ENCODE results near the gene TMEM232.
"Not testable (repeated sequence)": the region's sequence is repeated elsewhere in the genome, so short reads cannot be mapped to it uniquely, and the experiment has no call there.

The TMEM232 gene

DNA sequence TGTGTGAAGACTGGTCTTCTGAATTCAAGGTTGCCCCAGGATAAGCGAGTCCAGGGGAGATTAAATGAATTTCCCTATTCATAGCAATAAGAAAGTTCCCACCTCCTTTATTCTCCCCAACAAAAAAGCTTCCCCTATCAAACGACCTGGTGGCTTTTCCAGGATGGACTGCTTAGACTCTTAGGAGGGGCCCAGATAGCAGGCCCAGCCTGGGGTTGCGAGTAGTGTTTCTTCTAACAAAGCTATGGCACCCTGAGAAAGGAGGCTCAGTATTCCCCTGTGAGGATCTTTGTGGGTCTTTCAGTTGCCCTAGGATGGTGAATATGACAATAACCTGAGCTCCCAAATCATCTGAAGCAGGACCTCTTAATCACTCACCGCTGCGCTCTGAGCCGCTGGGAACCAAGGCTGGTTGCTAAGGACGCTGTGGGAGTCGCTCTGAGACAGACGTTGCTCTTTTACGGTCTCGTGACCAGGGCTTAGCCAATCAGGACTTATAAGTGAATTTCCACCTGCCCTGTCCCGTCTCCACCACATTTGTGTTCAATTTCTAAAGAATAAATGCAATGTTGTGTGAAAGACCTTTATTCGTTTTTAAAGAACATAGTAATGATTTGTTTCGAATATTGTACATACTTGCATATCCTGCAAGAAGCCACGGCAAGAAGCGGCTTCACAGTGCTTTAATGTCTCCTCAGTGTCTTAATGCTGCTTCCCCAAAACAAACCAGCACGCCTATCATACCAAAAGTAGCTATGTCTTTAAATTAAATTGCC is at the start of gene TMEM232:
TMEM232 (minus strand) TSS at position 423 of the 776 bp plus-strand sequence. CDS start 59,319 bp downstream, outside the sequence.
- FAIRE-seq: peak; percentile 72
- DNase-seq (ENCODE audit: extremely low spot score, insufficient read length, low read depth): peak; percentile 26

DNA sequence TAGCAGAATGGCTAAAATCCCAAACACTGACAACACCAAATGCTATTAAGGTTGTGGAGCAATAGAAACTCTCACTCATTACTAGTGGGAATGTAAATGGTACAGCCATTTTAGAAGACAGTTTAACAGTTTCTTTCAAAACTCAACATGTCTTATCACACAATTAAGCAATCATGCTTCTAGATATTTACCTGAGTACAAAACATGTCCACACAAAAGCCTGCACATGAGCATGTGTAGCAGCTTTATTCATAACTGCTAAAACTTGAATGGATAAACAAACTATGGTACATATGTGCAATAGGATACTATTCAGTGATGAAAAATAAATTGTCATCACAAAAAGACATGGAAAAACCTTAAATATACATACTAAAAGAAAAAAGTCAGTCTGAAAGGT is 43.8 kb upstream of the TMEM232 start:
- FAIRE-seq: peak; percentile 21

DNA sequence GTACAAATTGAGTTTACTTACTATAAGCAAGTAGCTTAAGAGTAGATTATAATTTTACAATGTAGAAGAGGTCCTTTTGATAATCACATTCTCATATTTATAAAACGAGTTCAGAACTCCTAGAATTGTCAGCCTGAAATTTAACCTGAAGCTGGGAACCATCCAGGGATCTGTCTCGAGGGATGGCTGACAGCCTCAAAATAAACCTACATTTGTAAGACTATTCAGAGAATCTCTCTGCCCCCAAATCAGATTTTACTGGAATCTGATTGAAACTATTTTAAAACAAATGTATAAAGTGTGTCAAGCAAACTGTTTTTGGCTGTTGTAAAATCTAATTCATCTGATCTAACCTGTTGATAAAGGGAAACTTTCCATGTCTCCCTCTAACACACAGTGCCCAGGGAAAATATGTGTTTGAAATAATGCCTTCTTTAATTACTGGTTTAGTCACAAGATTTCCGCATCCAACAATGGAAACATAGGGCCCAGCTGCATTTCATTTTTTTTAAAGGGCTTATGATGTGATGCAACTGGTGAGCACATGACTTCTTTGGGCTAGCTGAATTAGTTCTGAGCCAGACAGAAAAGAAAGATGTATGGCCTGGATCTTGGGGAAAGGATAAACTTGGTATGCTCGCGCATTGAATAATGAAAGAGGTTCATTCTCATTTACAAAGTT is 42.7 kb upstream of the TMEM232 start:
- no peak for FAIRE-seq
- no peak for DNase-seq (ENCODE audit: extremely low spot score, insufficient read length, low read depth)

More for the DNA sequence above, 43.8 kb upstream of the TMEM232 start:
- DNase-seq (ENCODE audit: extremely low spot score, insufficient read length, low read depth): no peak

DNA sequence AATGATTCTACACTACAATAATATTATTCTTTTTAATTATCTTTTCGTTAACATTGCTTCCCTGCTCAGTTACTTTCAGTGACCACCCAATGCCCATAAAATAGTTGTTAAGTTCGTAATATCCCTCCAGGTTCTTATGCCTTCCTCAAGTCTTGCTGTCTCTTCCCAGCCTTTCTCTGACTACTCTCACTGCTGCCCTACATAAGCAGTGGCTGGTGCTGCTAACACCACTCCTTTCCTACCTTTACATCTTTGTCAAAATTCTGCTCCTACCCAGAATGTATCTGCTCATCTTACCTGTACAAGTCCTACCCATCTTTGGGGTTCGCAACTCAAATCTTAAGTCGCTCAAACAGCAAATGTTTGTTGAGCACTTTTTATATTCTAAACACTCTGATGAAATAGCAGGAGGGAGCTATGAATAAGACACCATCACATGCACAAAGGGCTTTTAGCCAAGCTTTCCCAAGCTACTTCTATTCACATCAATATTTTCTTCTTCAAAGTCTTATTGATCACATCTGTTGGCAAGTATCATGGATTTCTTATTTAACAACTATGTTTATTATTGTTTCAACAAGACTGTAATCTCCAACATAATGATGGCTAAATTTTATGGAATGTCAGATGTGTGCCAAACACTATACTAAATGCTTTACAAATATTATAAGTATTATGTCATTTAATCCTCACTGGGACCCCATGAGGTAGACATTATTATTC is 41.8 kb upstream of the TMEM232 start:
- DNase-seq (ENCODE audit: extremely low spot score, insufficient read length, low read depth): no peak

DNA sequence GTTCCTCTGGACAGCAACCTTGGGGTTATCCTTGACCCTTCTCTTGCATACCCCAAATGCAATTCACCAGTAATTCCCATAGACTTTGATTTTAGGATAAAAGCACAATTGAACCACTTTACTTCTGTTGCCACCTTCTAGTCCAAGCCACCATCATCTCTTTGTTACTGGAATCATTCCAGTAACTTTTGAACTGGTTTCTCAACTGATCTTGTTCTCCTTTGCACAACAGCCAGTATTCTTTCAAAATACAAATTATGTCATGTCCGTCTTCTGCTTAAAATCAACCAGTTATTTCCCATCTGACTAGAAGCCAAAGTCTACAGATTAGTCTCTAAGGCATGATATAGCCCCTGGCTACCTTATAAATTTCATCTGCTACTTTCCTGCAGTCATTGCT is 33.7 kb upstream of the TMEM232 start:
- FAIRE-seq: no peak
- no peak for DNase-seq (ENCODE audit: extremely low spot score, insufficient read length, low read depth)

More for the DNA sequence above, 41.8 kb upstream of the TMEM232 start:
- FAIRE-seq: no peak

DNA sequence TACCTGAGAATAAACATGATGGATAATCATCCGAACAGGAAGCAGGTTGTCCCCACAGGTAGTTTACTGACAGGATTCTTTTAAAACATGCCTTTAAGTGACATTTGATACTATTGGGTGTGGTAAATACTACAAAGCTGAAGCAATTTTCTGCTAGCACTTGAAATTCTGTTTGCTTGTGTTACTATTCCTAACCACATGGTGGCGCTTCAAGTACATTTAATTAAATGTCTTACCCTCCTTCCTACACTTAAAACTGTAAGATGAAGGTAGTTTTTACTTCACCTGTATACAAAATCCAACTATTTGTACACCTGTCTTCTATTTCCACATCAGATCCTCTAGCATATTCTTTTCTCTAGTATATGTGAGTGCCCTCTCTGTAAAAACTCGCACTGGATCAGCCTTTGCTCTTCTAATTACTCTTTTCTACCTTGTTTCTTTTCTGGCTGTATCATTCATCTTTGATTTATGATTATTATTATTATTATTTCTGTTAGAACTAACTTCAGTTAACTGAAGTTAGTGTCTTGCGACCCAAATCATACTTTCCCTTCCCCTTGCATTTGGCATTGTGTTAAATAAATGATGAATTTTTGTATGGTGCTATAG is 30.8 kb upstream of the TMEM232 start:
- peak; percentile 68 for FAIRE-seq
- DNase-seq (ENCODE audit: extremely low spot score, insufficient read length, low read depth): no peak

DNA sequence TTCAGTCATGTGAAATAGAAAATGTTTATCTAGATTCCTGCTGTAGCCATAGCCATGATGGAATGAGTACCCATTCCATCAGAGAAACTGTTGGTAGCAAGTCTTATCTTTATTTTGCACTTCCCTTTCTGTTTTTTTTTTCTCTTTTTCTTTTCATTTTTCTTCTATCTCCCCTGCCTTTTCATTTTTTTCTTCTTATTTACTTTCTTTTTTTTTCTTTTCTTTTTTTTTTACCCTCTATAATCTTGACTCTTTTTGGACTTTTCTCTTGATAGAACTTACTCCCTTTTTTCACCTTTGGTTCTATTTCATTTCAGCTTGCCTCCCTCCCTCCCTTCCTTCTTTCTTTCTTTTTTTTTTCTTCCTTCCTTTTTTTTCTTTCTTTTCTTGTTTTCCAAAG is 27.7 kb upstream of the TMEM232 start:
- DNase-seq (ENCODE audit: extremely low spot score, insufficient read length, low read depth): no peak
- FAIRE-seq: no peak

DNA sequence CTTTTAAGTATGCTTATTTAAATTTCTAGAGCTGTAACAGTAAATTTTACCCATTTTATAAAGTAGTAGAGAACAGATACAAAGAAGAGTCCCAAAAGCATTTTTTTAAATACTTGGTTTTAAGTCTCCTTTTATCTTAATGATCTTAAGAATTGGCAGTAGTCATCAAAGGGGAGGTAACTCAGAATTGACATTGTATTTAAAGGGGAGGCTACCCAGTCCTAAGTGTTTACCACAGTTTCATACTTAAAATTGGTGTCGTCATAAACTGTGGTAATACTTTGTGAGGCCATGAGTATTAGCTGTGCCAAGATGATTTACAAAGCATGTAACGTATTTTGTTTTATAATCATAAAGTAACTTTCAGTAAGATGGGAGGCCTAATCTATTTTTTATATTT is 27.1 kb upstream of the TMEM232 start:
- DNase-seq (ENCODE audit: extremely low spot score, insufficient read length, low read depth): no peak
- FAIRE-seq: no peak

DNA sequence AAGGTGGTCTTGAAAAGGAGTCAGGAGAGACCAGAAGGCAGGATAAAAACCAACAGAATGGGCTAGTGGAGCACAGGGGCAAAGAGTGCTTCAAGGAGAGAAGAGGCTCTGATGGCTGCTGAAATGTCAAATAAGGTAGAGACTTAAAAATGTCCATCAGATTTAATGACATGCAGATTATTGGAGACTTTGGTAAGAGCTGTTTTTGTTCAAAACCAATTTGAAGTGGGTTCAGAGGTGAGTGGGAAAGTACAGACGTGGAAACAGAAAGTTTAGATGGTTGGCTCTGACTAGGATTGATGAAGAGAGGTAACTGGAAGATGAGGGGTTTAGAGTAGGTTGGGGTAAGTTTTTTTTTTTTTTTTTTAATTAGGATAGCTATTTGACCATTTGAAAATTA is 26.5 kb upstream of the TMEM232 start:
- FAIRE-seq: peak; percentile 63

DNA sequence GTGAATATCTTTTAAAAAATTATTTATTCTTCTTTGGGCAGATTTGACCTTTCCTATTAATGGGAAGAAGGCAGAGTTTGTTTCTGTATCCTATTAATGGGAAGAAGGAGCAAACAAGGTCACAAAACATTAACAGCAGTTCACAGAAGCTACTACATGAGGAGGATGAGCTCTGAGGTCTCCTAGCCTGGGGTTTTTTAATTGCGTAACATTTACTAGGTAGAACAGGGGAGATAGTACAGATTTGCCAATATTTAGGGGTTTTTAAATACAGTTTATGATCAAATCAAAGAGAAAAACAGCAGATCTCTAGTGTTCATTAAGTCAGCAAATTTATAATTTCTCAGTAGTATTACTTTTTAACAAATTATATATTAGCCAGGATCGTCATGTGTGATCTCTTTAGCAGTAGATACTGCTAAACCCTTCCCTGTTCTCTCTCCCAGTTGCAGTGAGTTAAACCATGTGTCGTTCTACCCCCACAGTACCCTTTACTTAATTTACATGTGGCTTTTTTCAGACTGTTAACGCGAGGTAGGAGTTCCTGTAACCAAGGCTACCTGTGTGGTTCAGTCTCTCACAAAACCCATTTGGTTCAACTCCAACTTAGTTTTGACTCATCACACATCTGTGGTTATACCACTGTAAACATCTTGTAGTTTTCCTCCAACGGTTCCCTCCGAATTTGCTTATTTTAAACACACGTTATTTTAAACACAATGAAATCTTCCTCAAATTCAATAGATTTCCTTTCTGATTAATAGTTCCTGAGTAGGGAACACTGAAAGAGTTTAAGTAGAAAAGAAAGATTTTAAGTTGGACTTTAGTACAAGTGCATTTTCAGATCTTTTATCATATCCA is 25.7 kb upstream of the TMEM232 start:
- peak; percentile 95 for FAIRE-seq
- DNase-seq (ENCODE audit: extremely low spot score, insufficient read length, low read depth): peak; percentile 45

More for the DNA sequence above, 26.5 kb upstream of the TMEM232 start:
- no peak for DNase-seq (ENCODE audit: extremely low spot score, insufficient read length, low read depth)

DNA sequence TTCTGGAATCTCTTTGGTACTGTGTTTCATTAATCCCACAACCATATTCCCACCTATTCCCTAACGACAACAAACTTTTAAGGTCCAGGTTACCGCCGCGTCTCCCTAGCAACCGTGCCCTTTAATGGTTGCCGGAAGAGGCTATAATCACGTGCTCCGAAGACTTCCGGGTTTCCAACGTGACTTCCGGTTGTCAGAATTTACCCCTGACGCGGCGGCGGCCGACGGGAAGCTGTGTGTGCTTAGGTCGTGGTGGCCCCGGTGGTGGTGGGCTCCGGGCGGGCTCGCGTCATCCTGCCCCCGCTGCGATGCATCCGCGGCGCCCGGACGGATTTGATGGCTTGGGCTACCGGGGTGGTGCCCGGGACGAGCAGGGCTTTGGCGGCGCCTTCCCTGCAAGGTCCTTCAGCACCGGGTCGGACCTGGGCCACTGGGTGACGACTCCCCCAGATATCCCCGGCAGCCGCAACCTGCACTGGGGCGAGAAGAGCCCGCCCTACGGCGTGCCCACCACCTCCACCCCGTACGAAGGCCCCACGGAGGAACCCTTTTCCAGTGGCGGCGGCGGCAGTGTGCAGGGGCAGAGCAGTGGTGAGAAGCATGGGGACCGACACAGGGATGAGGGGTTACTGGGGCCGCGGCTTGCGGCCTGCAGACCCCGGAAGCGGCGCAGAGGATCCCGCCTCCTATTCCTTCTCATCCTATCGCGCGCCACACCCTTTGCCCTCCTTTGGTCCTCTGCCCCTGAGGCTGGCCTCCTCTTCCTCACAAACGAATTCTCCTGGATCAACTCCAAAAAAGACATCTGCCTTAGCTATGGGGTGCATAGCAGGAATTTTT is 12.6 kb upstream of the TMEM232 start, which contains the start of gene SLC25A46:
SLC25A46 (plus strand) TSS at position 196 of the 840 bp plus-strand sequence; CDS start at position 309, 113 bp downstream.
- DNase-seq (ENCODE audit: extremely low spot score, insufficient read length, low read depth): peak; percentile 69
- FAIRE-seq: peak; percentile 96

DNA sequence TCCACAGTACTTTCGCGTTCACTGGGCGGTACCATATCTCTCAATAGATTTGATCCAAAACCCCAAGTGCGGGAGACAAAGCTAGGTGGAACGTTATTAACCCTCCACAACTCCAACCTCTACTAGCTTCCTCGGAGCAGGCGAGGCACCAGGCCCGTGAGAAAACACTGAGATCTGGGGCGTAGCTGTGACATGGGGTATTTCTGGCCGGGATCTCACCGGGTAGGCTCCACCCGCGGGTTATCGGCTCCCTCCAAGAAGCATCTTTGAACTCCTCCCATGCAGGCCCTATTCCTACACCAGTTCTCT is 12.0 kb upstream of the TMEM232 start:
- DNase-seq (ENCODE audit: extremely low spot score, insufficient read length, low read depth) (peak; percentile 29), FAIRE-seq (no peak)

DNA sequence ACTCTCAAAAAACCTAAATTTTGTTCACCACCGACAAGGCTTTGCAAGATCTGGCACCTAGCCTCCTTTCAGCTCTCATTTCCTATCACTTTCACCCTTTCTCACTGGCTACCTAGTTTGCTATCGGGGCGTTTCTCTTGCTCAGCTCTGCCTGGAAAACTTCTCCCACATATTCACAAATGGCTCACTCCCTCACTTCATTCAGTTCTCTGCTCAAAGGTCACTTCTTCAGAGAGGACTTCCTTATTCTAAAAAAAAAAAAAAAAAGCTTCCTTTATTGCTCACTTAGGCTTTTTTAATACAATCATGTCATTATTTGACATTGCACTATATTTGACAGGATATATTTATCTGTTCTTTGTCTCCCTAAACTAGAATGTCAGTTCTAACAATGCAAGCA is 10.3 kb upstream of the TMEM232 start:
- DNase-seq (ENCODE audit: extremely low spot score, insufficient read length, low read depth): no peak
- no peak for FAIRE-seq

DNA sequence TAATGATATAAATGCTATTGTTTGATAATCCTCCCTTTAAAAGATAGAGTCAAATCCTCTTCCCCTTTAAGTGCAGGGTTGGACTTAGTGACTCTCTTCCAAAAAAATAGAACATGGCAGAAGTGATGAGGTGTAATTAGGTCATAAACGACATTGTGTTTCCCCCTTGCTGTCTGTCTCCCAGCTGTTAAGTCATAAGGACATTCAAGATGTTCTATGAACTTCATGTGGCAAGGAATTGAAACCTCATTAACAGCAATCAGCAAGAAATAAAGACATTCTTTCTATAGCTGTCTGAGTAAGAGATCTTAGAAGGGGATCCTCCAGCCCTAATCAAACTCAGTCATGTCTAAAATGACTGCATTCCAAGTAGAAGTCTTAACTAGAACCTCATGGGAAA is 9.1 kb upstream of the TMEM232 start:
- no peak for DNase-seq (ENCODE audit: extremely low spot score, insufficient read length, low read depth)
- no peak for FAIRE-seq

DNA sequence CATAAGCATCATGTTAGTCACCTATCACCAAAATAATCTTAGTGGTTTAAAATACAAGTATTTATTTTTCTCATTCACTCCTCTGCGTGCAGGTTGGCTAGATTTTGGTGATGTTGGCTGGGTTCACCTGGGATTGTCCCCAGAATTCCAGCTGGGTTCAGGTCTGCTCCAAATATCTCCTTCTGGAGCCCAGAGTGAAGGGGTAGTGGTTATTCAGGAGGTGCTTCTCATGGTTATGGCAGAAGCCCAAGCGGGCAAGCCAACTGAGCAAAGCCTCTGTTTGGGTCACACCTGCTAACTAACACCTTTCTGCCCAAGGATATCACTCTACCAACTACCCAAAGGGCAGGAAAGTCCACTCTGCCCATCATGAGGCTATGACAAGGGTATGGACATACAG is 7.6 kb upstream of the TMEM232 start:
- no peak for FAIRE-seq
- DNase-seq (ENCODE audit: extremely low spot score, insufficient read length, low read depth): no peak

DNA sequence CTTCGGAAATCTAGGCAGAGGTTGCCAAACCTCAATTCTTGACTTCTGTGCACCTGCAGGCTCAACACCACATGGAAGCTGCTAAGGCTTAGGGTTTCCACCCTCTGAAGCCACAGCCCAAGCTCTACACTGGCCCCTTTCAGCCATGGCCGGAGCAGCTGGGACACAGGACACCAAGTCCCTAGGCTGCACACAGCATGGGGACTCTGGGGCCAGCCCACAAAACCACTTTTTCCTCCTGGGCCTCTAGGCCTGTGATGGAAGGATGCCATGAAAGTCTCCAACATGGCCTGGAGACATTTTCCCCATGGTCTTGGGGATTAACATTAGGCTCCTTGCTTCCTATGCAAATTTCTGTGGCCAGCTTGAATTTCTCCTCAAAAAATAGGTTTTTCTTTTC is 5.0 kb upstream of the TMEM232 start:
- DNase-seq (ENCODE audit: extremely low spot score, insufficient read length, low read depth); FAIRE-seq: not testable (repeated sequence)

DNA sequence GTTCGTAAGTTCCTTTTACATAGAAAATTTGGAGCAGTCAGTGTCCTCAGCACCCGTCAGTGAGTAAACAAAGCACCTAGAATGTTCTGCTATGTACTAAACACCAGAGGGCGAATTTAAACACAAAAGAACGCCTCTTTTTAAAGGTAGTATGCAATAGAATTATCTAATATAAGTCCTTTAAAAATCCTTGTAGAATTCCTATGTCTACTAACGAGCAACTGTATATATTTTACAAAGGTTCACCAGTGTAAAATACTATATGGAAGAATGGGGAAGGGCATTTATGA is 499 bp upstream of the TMEM232 start:
- DNase-seq (ENCODE audit: extremely low spot score, insufficient read length, low read depth) (no peak), FAIRE-seq (no peak)

DNA sequence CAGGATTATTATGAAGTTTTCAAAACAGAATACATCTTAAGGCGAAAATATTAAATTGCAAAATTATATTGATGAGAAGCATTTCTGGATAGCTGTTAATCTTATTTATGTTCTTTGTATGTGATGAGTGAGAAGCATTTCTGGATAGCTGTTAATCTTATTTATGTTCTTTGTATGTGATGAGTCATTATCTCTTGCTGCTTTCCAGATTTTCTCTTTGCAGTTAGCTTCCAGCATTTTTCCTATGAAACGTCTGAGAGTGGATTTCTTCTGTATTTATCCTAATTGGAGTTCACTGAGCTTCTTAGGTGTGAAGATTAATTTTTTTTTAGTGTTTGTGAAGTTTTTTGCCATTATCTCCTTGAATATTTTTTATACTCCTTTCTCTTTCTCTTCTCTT is 8.2 kb downstream of the TMEM232 start:
- DNase-seq (ENCODE audit: extremely low spot score, insufficient read length, low read depth): no peak
- FAIRE-seq: no peak
